ENCODE data around the gene NFKB1. TPM values are rescaled to one million over a fixed set of nuclear protein-coding genes. Genes with fewer than 3 reads are reported as not detected.
"Not testable (repeated sequence)": the region's sequence is repeated elsewhere in the genome, so short reads cannot be mapped to it uniquely, and the experiment has no call there.

NFKB1 gene
- total and polyA plus RNA-seq, 9 of the 15 experiments (the other 6 are each of a cell fraction or from before 2014, with no cell fraction given) = 2.4 to 14.5 (median 10.3) TPM

DNA sequence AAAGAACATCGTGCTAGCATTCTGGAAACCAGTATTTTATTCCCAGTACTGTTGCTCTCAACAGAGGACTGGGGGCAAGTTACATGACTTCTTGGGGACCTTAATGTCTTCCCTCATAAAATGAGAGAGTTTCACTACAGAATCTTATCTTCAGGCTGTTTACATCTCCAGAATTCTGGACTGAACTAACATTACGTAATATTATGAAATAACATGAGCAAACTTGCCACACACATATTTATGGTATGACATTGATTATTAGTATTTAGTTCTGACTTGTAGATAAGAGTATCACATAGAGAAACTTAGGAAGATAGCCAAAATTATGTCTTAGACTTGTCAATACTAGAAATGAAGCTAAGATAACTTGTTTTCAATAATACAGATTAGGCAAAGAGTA is 68.0 kb downstream of the NFKB1 start:
- Histone ChIP-seq H3K27me3 (ENCODE audit: control insufficient read depth in 2 of 2, insufficient read depth in 2 of 2, low read length in 2 of 2) (no peaks in the 10 kb centered on the region), H3K4me3 (no peak overlapping the region), H3K79me2 (ENCODE audit: control insufficient read depth, insufficient read depth, low read length) (no peaks in the 10 kb centered on the region), H3K9me3 (replicated peaks; ENCODE audit: control insufficient read depth, insufficient read depth, low read depth, low read length) (no peaks in the 10 kb centered on the region), H2AFZ (ENCODE audit: low read depth, low read length) (no peak overlapping the region), H3K36me3 (ENCODE audit: control insufficient read depth, insufficient read depth, low read length) (peaks cover 4% of the 10 kb centered on the region; the same call in 1 of the 3 replicates), H3K4me1 (replicated peaks in 1 of 2; ENCODE audit: control insufficient read depth in 2 of 2, insufficient read depth in 2 of 2, low read length in 2 of 2) (no peaks in the 10 kb centered on the region), H3K9ac (ENCODE audit: insufficient read depth in 1 of 2, low read depth in 2 of 2, low read length in 2 of 2) (no peak overlapping the region), H3K9me1 (ENCODE audit: control insufficient read depth, insufficient read depth, low read length) (no peaks in the 10 kb centered on the region), H3K4me2 (ENCODE audit: insufficient read depth, low read length) (no peak overlapping the region), H4K20me1 (replicated peaks; ENCODE audit: control insufficient read depth, insufficient read depth, low read length) (no peaks in the 10 kb centered on the region), H3K27ac (ENCODE audit: extremely low read depth, low read depth, low read length) (no peak overlapping the region)
- POLR2A ChIA-PET = interaction anchor here (1.4 kb wide), 1 partner anchor 10 kb away, joined by 3 read pairs; no protein-coding TSS in a partner anchor
- CTCF ChIA-PET (ENCODE audit: low intra/inter-chr PET ratio) = no interaction called here
- intact Hi-C loops (cut with micrococcal nuclease) (no loop called here), in situ Hi-C loops (cut with MboI) (no loop called here)
- no peak for DNase-seq (ENCODE audit: extremely low read depth in 1 of 4, low spot score in 3 of 4)
- TF ChIP-seq CEBPG (CRISPR knock-in tag; IDR thresholded peaks at IDR 0.05) (no peak), CEBPG (tag; conservative IDR thresholded peaks at IDR 0.05 in 1 of 2, IDR thresholded peaks at IDR 0.05 in 1 of 2) (peak; percentile 79 to 81), MYNN (IDR thresholded peaks at IDR 0.05) (no peak), MYNN (CRISPR knock-in tag; IDR thresholded peaks at IDR 0.05) (no peak), CEBPB (tag; IDR thresholded peaks at IDR 0.05) (peak; percentile 86)
- WGBS (ENCODE audit: insufficient coverage, low coverage, missing lambda C conversion rate) = 80% methylated on average over 2 of the region's 2 CpGs
- no peak for FAIRE-seq
- no TSS peak for BruUV-seq (replicated peaks)
- ATAC-seq = no peak

DNA sequence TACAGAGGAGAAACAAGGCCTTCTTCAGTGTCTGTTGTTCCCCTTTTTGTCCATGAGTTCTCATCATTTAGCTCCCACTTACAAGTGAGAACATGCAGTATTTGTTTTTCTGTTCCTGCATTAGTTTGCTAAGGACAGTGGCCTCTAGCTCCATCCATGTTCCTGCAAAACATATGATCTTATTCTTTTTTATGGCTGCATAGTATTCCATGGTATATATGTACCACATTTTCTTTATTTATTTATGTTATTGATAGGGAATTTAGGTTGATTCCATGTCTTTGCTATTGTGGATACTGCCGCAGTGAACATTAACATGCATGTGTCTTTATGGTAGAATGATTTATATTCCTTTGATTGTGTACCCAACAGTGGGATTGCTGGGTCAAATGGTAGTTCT is 69.1 kb downstream of the NFKB1 start:
- H3K9me1 ChIP-seq (ENCODE audit: control insufficient read depth, insufficient read depth, low read length); DNase-seq (ENCODE audit: extremely low read depth in 1 of 4, low spot score in 3 of 4); H3K4me1 ChIP-seq (replicated peaks in 1 of 2; ENCODE audit: control insufficient read depth in 2 of 2, insufficient read depth in 2 of 2, low read length in 2 of 2); H3K27ac ChIP-seq (ENCODE audit: extremely low read depth, low read depth, low read length); POLR2A ChIA-PET; H4K20me1 ChIP-seq (replicated peaks; ENCODE audit: control insufficient read depth, insufficient read depth, low read length); H3K4me2 ChIP-seq (ENCODE audit: insufficient read depth, low read length); BruUV-seq (replicated peaks); H3K9ac ChIP-seq (ENCODE audit: insufficient read depth in 1 of 2, low read depth in 2 of 2, low read length in 2 of 2); CTCF ChIA-PET (ENCODE audit: low intra/inter-chr PET ratio); H3K79me2 ChIP-seq (ENCODE audit: control insufficient read depth, insufficient read depth, low read length); H2AFZ ChIP-seq (ENCODE audit: low read depth, low read length); intact Hi-C loops (cut with micrococcal nuclease); FAIRE-seq; H3K27me3 ChIP-seq (ENCODE audit: control insufficient read depth in 2 of 2, insufficient read depth in 2 of 2, low read length in 2 of 2); in situ Hi-C loops (cut with MboI); H3K9me3 ChIP-seq (replicated peaks; ENCODE audit: control insufficient read depth, insufficient read depth, low read depth, low read length); H3K36me3 ChIP-seq (ENCODE audit: control insufficient read depth, insufficient read depth, low read length); H3K4me3 ChIP-seq; ATAC-seq: not testable (repeated sequence)
- 56% methylated on average over 1 of the region's 1 CpG for WGBS (ENCODE audit: insufficient coverage, low coverage, missing lambda C conversion rate)
- TF ChIP-seq ZNF146 (CRISPR knock-in tag; IDR thresholded peaks at IDR 0.05; ENCODE audit: unreplicated experiment) (peak; percentile 73), RBM25 (IDR thresholded peaks at IDR 0.05; ENCODE audit: low read depth, low read length, severe bottlenecking) (peak; percentile 31)

All from K562 (cell line).